MM.1S (cell line): ENCODE measurements around the gene SAMD4A.

Experiments used
- CTCF ChIP-seq: fragments of 300-600 bp; sonication (generic); IDR thresholded peaks from 2 replicates; pipeline ENCODE4 v1.5.1; 2016; ENCODE audit warnings: antibody characterized with exemption, low read length, mixed read lengths
- EZH2 ChIP-seq: fragments of 300-600 bp; sonication (generic); optimal IDR thresholded peaks from 2 replicates; pipeline ENCODE3; 2017; ENCODE audit warnings: low read depth, mild to moderate bottlenecking, antibody characterized with exemption, low read length, mixed read lengths
- EZH2phosphoT487 ChIP-seq: fragments of 300-600 bp; sonication (generic); IDR thresholded peaks from 2 replicates; pipeline ENCODE4 v1.6.1; 2018; ENCODE audit warnings: antibody characterized with exemption, low read length

DNA sequence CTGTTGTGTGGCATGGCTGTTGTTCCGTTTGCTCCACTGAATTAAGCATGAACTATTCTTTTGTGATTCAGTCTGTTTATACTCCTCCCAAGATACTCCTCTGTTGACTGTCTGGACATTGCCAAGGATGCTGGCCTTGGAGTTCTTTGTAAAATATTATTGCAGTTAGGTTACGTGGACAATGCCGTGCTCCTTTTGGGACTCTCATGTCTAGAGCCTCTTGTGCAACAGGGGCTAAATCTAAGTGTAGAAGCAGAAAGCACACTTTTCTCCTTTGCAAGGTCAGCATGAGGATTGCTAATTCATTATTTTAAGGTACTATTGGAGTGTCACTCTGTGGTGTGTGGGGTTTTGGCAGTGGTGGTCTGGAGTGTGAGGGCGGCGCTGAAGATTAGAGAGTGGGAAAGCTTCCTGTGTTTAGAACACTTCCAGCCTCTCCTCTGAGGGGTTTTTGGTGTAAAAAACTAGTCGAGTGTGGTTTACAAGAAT, 125.4 kb downstream of the SAMD4A start:
- no peak for TF ChIP-seq CTCF
- no peak for TF ChIP-seq EZH2phosphoT487
- TF ChIP-seq EZH2: no peak
